HUES64 (cell line): ENCODE results near the gene TMEM63C.
"Not testable (repeated sequence)": the region's sequence is repeated elsewhere in the genome, so short reads cannot be mapped to it uniquely, and the experiment has no call there.

ENCODE experiments used
- H3K27ac ChIP-seq: 2 replicates; pipeline ENCODE4 v1.7.0; 2013; ENCODE audit warnings: low read depth, low read length, inconsistent platforms
- H3K27me3 ChIP-seq: 2 replicates; pipeline ENCODE4 v1.6.1; 2013; ENCODE audit warnings: mild to moderate bottlenecking, low read length; ENCODE audit not compliant: insufficient read depth
- H3K36me3 ChIP-seq: 2 replicates; pipeline ENCODE4 v1.6.1; 2013; ENCODE audit warnings: mild to moderate bottlenecking, low read length; ENCODE audit not compliant: insufficient read depth
- H3K4me1 ChIP-seq: 2 replicates; pipeline ENCODE4 v1.6.1; 2013; ENCODE audit warnings: mild to moderate bottlenecking, low read length, moderate library complexity; ENCODE audit not compliant: insufficient read depth
- H3K4me3 ChIP-seq: 2 replicates; pipeline ENCODE4 v1.5.1; 2013; ENCODE audit warnings: mild to moderate bottlenecking, low read length, moderate library complexity
- H3K9ac ChIP-seq: 2 replicates; pipeline ENCODE4 v1.6.1; 2013; ENCODE audit warnings: mild to moderate bottlenecking, low read depth, low read length
- H3K9me3 ChIP-seq: 2 replicates; pipeline ENCODE4 v1.6.1; 2013; ENCODE audit warnings: low read depth, low read length; ENCODE audit not compliant: insufficient read depth
- WGBS: fragments of 150-250, 120-280 bp; methylation state at CpG from one replicate; pipeline ENCODE4 v1.1.7; 2013; ENCODE audit warnings: missing lambda C conversion rate; 5-methylcytosine and 5-hydroxymethylcytosine counted together

Gene TMEM63C

GRCh38 chr14:77271113-77271710 lies 89.6 kb downstream of the TMEM63C start, which contains the start of gene NGB:
TSS of gene NGB (minus strand) at chr14:77271206. CDS start at chr14:77270937, 269 bp downstream.
- Histone ChIP-seq H3K9me3 (peaks cover 3% of the 10 kb centered on the region; the same call in 1 of the 2 replicates), H3K27me3 (peaks cover 57% of the 10 kb centered on the region), H3K36me3 (no peaks in the 10 kb centered on the region), H3K4me1 (peaks cover 4% of the 10 kb centered on the region; the same call in 1 of the 2 replicates), H3K27ac (no peak within 1 kb of the TSS), H3K9ac (no peak within 1 kb of the TSS; the same call in 1 of the 2 replicates), H3K4me3 (peak within 1 kb of the TSS; percentile 46)
- WGBS = 16% methylated on average over 38 of the region's 38 CpGs

GRCh38 chr14:77272261-77272660 lies 90.7 kb downstream of the TMEM63C start:
- 81% methylated on average over 4 of the region's 4 CpGs for WGBS
- Histone ChIP-seq H3K9me3 (peaks cover 3% of the 10 kb centered on the region; the same call in 1 of the 2 replicates), H3K27ac (no peak overlapping the region), H3K9ac (no peak overlapping the region), H3K27me3 (peaks cover 57% of the 10 kb centered on the region), H3K36me3 (no peaks in the 10 kb centered on the region), H3K4me1 (peaks cover 4% of the 10 kb centered on the region; the same call in 1 of the 2 replicates), H3K4me3 (no peak overlapping the region)

- H3K27ac ChIP-seq = no peak overlapping the region
- peaks cover 4% of the 10 kb centered on the region; the same call in 1 of the 2 replicates for H3K36me3 ChIP-seq
- H3K27me3 ChIP-seq = peaks cover 46% of the 10 kb centered on the region
- H3K9me3 ChIP-seq = no peaks in the 10 kb centered on the region
- H3K4me1 ChIP-seq = peaks cover 4% of the 10 kb centered on the region; the same call in 1 of the 2 replicates
- no peak overlapping the region for H3K9ac ChIP-seq
- H3K4me3 ChIP-seq = no peak overlapping the region
- WGBS = 78% methylated on average over 4 of the region's 4 CpGs
Measured at GRCh38 chr14:77273796-77274195, 92.2 kb downstream of the TMEM63C start.

- Histone ChIP-seq H3K27me3 (peaks cover 33% of the 10 kb centered on the region), H3K9me3 (no peaks in the 10 kb centered on the region), H3K4me1 (peaks cover 4% of the 10 kb centered on the region; the same call in 1 of the 2 replicates), H3K4me3 (no peak overlapping the region), H3K9ac (no peak overlapping the region), H3K27ac (no peak overlapping the region), H3K36me3 (peaks cover 13% of the 10 kb centered on the region)
- WGBS = 79% methylated on average over 5 of the region's 5 CpGs
Measured at GRCh38 chr14:77275041-77275580, 93.5 kb downstream of the TMEM63C start.

- Histone ChIP-seq H3K4me1 (peaks cover 4% of the 10 kb centered on the region; the same call in 1 of the 2 replicates), H3K4me3 (no peak overlapping the region), H3K27me3 (peaks cover 28% of the 10 kb centered on the region), H3K9ac (no peak overlapping the region), H3K36me3 (peaks cover 13% of the 10 kb centered on the region), H3K27ac (no peak overlapping the region), H3K9me3 (no peaks in the 10 kb centered on the region)
- WGBS = 61% methylated on average over 6 of the region's 8 CpGs
Measured at GRCh38 chr14:77275601-77276017, 94.0 kb downstream of the TMEM63C start.

GRCh38 chr14:77276295-77276935 lies 94.8 kb downstream of the TMEM63C start:
- WGBS = 86% methylated on average over 15 of the region's 15 CpGs
- Histone ChIP-seq H3K27ac (no peak overlapping the region), H3K4me1 (peaks cover under 1% of the 10 kb centered on the region; the same call in 1 of the 2 replicates), H3K27me3 (peaks cover 20% of the 10 kb centered on the region), H3K9ac (no peak overlapping the region), H3K36me3 (peaks cover 16% of the 10 kb centered on the region), H3K9me3 (no peaks in the 10 kb centered on the region), H3K4me3 (no peak overlapping the region)

GRCh38 chr14:77276959-77277358 lies 95.4 kb downstream of the TMEM63C start:
- WGBS = 91% methylated on average over 12 of the region's 12 CpGs
- H3K36me3 ChIP-seq = peaks cover 16% of the 10 kb centered on the region
- H3K4me3 ChIP-seq = no peak overlapping the region
- no peaks in the 10 kb centered on the region for H3K4me1 ChIP-seq
- H3K9ac ChIP-seq = no peak overlapping the region
- no peaks in the 10 kb centered on the region for H3K9me3 ChIP-seq
- H3K27ac ChIP-seq = no peak overlapping the region
- H3K27me3 ChIP-seq = peaks cover 14% of the 10 kb centered on the region

- H3K9ac ChIP-seq = no peak overlapping the region
- no peaks in the 10 kb centered on the region for H3K4me1 ChIP-seq
- H3K9me3 ChIP-seq = no peaks in the 10 kb centered on the region
- H3K27me3 ChIP-seq = no peaks in the 10 kb centered on the region
- H3K27ac ChIP-seq = no peak overlapping the region
- H3K36me3 ChIP-seq = peaks cover 33% of the 10 kb centered on the region
- no peak overlapping the region for H3K4me3 ChIP-seq
- 94% methylated on average over 14 of the region's 14 CpGs for WGBS
Measured at GRCh38 chr14:77278461-77279230, 97.0 kb downstream of the TMEM63C start.

- Histone ChIP-seq H3K4me1 (no peaks in the 10 kb centered on the region), H3K9me3 (no peaks in the 10 kb centered on the region), H3K27ac (no peak overlapping the region), H3K9ac (no peak overlapping the region), H3K4me3 (no peak overlapping the region), H3K27me3 (no peaks in the 10 kb centered on the region), H3K36me3 (peaks cover 43% of the 10 kb centered on the region)
- 88% methylated on average over 13 of the region's 13 CpGs for WGBS
Measured at GRCh38 chr14:77279719-77280118, 98.1 kb downstream of the TMEM63C start.

- not testable (repeated sequence) for H3K4me1 ChIP-seq, H3K4me3 ChIP-seq, H3K27me3 ChIP-seq, H3K9me3 ChIP-seq, H3K27ac ChIP-seq, H3K9ac ChIP-seq
- 96% methylated on average over 4 of the region's 4 CpGs for WGBS
- H3K36me3 ChIP-seq = peaks cover 55% of the 10 kb centered on the region
Measured at GRCh38 chr14:77280921-77281320, 99.3 kb downstream of the TMEM63C start.
